ENCODE measurements around the gene CHCHD6.
"Not testable (repeated sequence)": the region's sequence is repeated elsewhere in the genome, so short reads cannot be mapped to it uniquely, and the experiment has no call there.

The CHCHD6 gene

GRCh38 chr3:126765187-126766069, 61.4 kb downstream of the CHCHD6 start:
- FAIRE-seq: no peak
- no peak for DNase-seq (ENCODE audit: insufficient read length)
- TF ChIP-seq POLR2A (IDR thresholded peaks at IDR 0.05; ENCODE audit: low read depth, low read length) (no peak), POLR2AphosphoS5 (IDR thresholded peaks at IDR 0.05; ENCODE audit: low read depth, low read length) (no peak), TAF1 (IDR thresholded peaks at IDR 0.05; ENCODE audit: borderline replicate concordance, low read depth, low read length) (no peak)

GRCh38 chr3:126766653-126767052, 62.6 kb downstream of the CHCHD6 start:
- TF ChIP-seq POLR2AphosphoS5 (IDR thresholded peaks at IDR 0.05; ENCODE audit: low read depth, low read length): no peak
- TF ChIP-seq TAF1 (IDR thresholded peaks at IDR 0.05; ENCODE audit: borderline replicate concordance, low read depth, low read length): no peak
- no peak for TF ChIP-seq POLR2A (IDR thresholded peaks at IDR 0.05; ENCODE audit: low read depth, low read length)

GRCh38 chr3:126768903-126769302, 64.9 kb downstream of the CHCHD6 start:
- no peak for DNase-seq (ENCODE audit: insufficient read length)
- no peak for FAIRE-seq
- TF ChIP-seq POLR2A (IDR thresholded peaks at IDR 0.05; ENCODE audit: low read depth, low read length) (no peak), TAF1 (IDR thresholded peaks at IDR 0.05; ENCODE audit: borderline replicate concordance, low read depth, low read length) (no peak), POLR2AphosphoS5 (IDR thresholded peaks at IDR 0.05; ENCODE audit: low read depth, low read length) (no peak)

More at GRCh38 chr3:126766653-126767052, 62.6 kb downstream of the CHCHD6 start:
- FAIRE-seq: no peak
- DNase-seq (ENCODE audit: insufficient read length): no peak

GRCh38 chr3:126770096-126770495, 66.1 kb downstream of the CHCHD6 start:
- DNase-seq (ENCODE audit: insufficient read length): no peak
- FAIRE-seq: no peak
- TF ChIP-seq POLR2AphosphoS5 (IDR thresholded peaks at IDR 0.05; ENCODE audit: low read depth, low read length): no peak
- no peak for TF ChIP-seq POLR2A (IDR thresholded peaks at IDR 0.05; ENCODE audit: low read depth, low read length)
- TF ChIP-seq TAF1 (IDR thresholded peaks at IDR 0.05; ENCODE audit: borderline replicate concordance, low read depth, low read length): no peak

GRCh38 chr3:126773167-126773566, 69.1 kb downstream of the CHCHD6 start:
- DNase-seq (ENCODE audit: insufficient read length): no peak
- no peak for FAIRE-seq
- TF ChIP-seq POLR2AphosphoS5 (IDR thresholded peaks at IDR 0.05; ENCODE audit: low read depth, low read length) (no peak), POLR2A (IDR thresholded peaks at IDR 0.05; ENCODE audit: low read depth, low read length) (no peak), TAF1 (IDR thresholded peaks at IDR 0.05; ENCODE audit: borderline replicate concordance, low read depth, low read length) (no peak)

GRCh38 chr3:126773783-126774182, 69.7 kb downstream of the CHCHD6 start:
- FAIRE-seq: no peak

GRCh38 chr3:126777366-126777765, 73.3 kb downstream of the CHCHD6 start:
- no peak for TF ChIP-seq POLR2A (IDR thresholded peaks at IDR 0.05; ENCODE audit: low read depth, low read length)
- TF ChIP-seq POLR2AphosphoS5 (IDR thresholded peaks at IDR 0.05; ENCODE audit: low read depth, low read length): no peak
- TF ChIP-seq TAF1 (IDR thresholded peaks at IDR 0.05; ENCODE audit: borderline replicate concordance, low read depth, low read length): no peak
- DNase-seq (ENCODE audit: insufficient read length) (no peak), FAIRE-seq (no peak)

More at GRCh38 chr3:126773783-126774182, 69.7 kb downstream of the CHCHD6 start:
- DNase-seq (ENCODE audit: insufficient read length): no peak
- TF ChIP-seq POLR2A (IDR thresholded peaks at IDR 0.05; ENCODE audit: low read depth, low read length) (no peak), POLR2AphosphoS5 (IDR thresholded peaks at IDR 0.05; ENCODE audit: low read depth, low read length) (no peak), TAF1 (IDR thresholded peaks at IDR 0.05; ENCODE audit: borderline replicate concordance, low read depth, low read length) (no peak)

- TF ChIP-seq POLR2AphosphoS5 (IDR thresholded peaks at IDR 0.05; ENCODE audit: low read depth, low read length) (no peak), POLR2A (IDR thresholded peaks at IDR 0.05; ENCODE audit: low read depth, low read length) (no peak), TAF1 (IDR thresholded peaks at IDR 0.05; ENCODE audit: borderline replicate concordance, low read depth, low read length) (no peak)
- FAIRE-seq (no peak), DNase-seq (ENCODE audit: insufficient read length) (no peak)
These were observed 76.6 kb downstream of the CHCHD6 start for GRCh38 chr3:126780666-126781065.

GRCh38 chr3:126781406-126781805, 77.4 kb downstream of the CHCHD6 start:
- DNase-seq (ENCODE audit: insufficient read length) (no peak), FAIRE-seq (no peak)
- no peak for TF ChIP-seq TAF1 (IDR thresholded peaks at IDR 0.05; ENCODE audit: borderline replicate concordance, low read depth, low read length)
- TF ChIP-seq POLR2AphosphoS5 (IDR thresholded peaks at IDR 0.05; ENCODE audit: low read depth, low read length): no peak
- TF ChIP-seq POLR2A (IDR thresholded peaks at IDR 0.05; ENCODE audit: low read depth, low read length): no peak

GRCh38 chr3:126781889-126782491, 78.0 kb downstream of the CHCHD6 start:
- TF ChIP-seq POLR2A (IDR thresholded peaks at IDR 0.05; ENCODE audit: low read depth, low read length): no peak
- no peak for FAIRE-seq
- no peak for DNase-seq (ENCODE audit: insufficient read length)

- DNase-seq (ENCODE audit: insufficient read length): no peak
- TF ChIP-seq POLR2AphosphoS5 (IDR thresholded peaks at IDR 0.05; ENCODE audit: low read depth, low read length) (no peak), TAF1 (IDR thresholded peaks at IDR 0.05; ENCODE audit: borderline replicate concordance, low read depth, low read length) (no peak), POLR2A (IDR thresholded peaks at IDR 0.05; ENCODE audit: low read depth, low read length) (no peak)
- no peak for FAIRE-seq
These were observed 78.5 kb downstream of the CHCHD6 start for GRCh38 chr3:126782536-126782935.

- no peak for TF ChIP-seq POLR2A (IDR thresholded peaks at IDR 0.05; ENCODE audit: low read depth, low read length)
- no peak for TF ChIP-seq TAF1 (IDR thresholded peaks at IDR 0.05; ENCODE audit: borderline replicate concordance, low read depth, low read length)
- TF ChIP-seq POLR2AphosphoS5 (IDR thresholded peaks at IDR 0.05; ENCODE audit: low read depth, low read length): no peak
- FAIRE-seq (no peak), DNase-seq (ENCODE audit: insufficient read length) (no peak)
These were observed 80.2 kb downstream of the CHCHD6 start for GRCh38 chr3:126784254-126784653.

GRCh38 chr3:126791320-126791719, 87.3 kb downstream of the CHCHD6 start:
- FAIRE-seq; DNase-seq (ENCODE audit: insufficient read length): not testable (repeated sequence)

Measured in GM12892 (cell line).